HG03520 (cell line): ENCODE results near the gene EFCAB11.

Experiments used
- ATAC-seq: cut with Tn5 transposase; IDR thresholded peaks from one replicate; pipeline ENCODE4 v1.9.1; 2021; ENCODE audit warnings: mild to moderate bottlenecking, moderate library complexity; ENCODE audit not compliant: unreplicated experiment

The EFCAB11 gene

DNA sequence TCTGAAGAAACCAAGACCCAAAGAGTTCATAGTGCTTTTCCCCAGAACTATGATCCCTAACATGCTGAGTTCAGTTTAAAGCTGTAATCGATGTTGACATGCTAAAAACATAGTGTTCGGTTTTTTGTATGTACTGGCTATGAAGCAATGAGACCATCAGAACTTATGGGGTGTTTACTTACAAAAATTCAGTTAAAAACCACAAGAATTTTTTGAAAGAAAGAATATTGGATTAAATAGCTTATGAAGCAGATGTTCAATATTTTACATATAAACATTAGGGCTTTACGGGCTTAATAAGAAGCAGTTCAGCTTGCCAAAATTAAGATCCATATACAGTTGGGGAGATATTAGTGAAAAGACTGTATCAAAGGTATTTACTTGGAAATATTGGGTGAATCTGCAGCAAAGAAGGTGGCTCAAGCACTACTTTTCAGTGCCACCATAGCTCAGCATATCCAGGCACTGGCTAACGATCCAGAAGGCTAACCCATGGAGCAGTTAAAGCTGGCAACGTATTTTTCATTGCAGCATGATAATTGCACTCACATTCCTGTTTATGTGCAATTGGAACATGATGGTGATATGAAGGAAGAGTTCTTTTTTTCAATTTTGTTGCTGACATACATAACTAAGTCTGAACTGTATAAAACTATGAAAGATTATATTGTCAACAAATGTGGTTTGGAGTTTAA, 125.9 kb downstream of the EFCAB11 start:
- ATAC-seq, result no peak

GRCh38 chr14:89827265-89827664, 127.3 kb downstream of the EFCAB11 start:
- ATAC-seq, result no peak

GRCh38 chr14:89826596-89826995, 127.9 kb downstream of the EFCAB11 start:
- no peak for ATAC-seq

- ATAC-seq, result no peak
These were observed 130.8 kb downstream of the EFCAB11 start for GRCh38 chr14:89823743-89824142.

DNA sequence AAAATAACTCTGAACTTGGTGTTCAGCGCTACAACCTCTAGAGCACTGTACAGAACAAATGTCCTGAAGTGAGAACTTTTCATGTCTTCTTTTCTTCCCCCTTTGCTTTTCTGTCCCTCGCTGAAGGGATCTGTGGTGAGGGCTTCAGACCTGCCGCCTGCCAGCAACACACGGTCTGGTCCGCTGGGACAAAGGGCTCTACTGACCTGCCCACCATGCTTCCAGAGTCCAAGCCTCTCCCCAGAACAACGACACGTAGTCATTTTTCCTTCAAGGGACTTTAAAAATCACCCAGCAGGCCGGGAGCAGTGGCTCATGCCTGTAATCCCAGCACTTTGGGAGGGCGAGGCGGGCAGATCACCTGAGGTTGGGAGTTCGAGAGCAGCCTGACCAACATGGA, 140.4 kb downstream of the EFCAB11 start:
- no peak for ATAC-seq

DNA sequence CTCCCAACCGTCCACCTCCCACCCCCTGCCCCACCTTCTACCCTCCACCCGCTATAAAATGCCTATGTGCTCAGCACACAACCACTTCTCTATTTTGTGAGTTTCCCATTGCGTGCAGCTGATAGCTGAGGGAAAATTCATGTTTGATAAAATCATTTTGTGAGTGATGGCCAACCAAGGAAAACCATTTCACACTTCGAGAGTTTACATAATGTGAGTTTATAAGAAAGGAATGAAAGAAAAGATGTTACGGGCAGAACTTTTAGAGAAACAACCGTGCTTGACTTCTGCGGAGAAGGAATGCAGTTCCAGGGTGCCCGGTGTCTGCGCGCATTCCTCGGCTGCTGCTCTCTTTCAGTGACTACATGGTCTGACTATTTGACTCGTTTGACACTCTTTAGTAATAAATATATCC, 140.9 kb downstream of the EFCAB11 start:
- ATAC-seq, result no peak

GRCh38 chr14:89811954-89812575, 142.5 kb downstream of the EFCAB11 start:
- ATAC-seq, result no peak

DNA sequence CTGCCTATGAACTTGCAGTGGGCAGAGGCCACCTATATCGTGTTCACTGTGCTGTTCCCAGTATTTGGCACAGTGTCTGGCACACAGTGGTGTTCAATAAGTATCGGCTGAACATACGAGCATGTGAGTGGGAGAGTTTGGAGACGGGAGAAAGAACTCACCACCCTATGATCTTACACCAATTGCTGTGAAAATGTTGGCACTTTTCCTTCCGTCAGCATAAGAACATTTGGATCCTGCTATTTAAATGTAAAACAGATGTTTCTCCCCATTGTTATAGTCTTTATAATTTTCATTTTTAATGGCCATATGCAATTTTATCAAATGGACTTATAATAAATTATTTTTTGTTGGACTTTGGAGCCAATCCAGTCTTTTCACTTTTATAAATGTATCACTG, 144.4 kb downstream of the EFCAB11 start:
- no peak for ATAC-seq

DNA sequence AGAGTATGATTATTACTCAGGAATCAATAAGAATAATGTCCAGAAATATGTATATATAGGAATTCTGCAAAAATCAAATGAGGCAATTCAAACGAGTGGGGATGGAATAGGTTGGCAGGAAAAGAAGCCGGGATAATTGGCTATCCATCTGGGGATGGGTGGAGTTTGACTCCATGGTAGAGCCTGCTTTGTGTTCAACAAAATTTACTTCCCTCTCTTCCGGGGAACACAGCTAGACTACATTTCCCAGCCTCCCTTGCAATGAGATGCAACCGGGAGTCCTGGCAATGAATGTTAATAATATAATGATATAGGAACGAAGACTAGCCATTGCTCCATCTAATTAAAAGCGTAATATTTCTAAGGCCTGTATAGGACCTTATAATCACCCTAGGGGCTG, 146.6 kb downstream of the EFCAB11 start:
- ATAC-seq, result no peak

GRCh38 chr14:89807151-89807550, 147.4 kb downstream of the EFCAB11 start:
- no peak for ATAC-seq

DNA sequence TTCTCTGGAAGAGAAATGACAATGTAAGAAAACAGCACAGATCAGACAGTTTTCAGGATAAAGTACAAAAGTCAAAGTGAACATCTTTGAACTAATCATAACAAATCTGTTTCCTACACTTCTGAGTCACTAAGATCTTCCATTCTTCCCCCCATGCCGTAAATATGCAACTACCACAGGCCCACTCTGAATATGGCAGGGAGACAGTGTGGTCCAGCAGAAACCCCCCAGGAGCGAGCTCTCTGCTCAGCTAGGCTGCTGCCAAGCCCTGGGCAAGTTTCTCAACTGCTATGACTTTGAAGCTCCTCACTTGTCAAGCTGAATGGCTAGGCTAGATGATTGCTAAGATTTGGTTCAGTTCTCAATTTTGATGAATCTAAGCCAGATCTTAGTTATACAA, 148.1 kb downstream of the EFCAB11 start:
- no peak for ATAC-seq

- ATAC-seq, result no peak
These were observed 149.0 kb downstream of the EFCAB11 start for GRCh38 chr14:89805501-89805900.

DNA sequence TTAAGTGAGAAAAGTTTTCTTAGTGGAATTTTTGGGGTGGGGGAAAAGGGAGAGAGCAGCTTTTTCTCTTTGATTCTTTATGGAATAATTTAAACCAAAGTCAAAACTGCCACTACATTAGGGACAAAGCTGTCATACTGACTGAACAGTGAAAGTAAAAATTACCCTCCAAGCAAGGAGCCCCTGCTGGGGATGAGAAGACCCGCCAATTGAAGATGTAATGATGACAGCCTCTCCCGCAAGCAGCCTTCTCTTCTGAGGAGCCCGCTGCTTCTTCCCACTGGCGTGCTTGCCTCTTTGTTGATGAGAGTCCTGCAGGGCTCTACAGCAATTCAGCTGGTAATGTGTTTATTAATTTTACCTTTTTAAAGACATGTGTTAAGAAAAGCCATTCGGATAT, 151.0 kb downstream of the EFCAB11 start:
- no peak for ATAC-seq

DNA sequence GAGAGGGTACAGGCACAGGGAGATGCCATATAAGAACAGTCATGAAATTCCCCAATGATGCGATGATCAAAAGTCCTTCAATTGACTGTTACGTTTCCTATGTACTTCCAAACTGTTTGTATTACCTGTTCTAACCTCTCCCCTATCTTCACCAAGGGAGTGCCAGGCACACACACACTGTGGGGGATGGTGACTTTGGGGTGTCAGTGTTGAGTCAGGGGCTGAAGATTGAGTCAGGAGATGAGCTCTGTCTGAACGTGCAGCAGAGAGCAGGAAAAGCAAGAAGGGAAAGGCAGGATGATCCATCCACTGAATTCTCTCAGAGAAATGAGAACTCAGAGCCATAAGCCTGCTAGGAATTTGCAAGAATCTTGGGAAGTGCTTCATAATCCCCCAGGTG, 153.4 kb downstream of the EFCAB11 start:
- no peak for ATAC-seq

DNA sequence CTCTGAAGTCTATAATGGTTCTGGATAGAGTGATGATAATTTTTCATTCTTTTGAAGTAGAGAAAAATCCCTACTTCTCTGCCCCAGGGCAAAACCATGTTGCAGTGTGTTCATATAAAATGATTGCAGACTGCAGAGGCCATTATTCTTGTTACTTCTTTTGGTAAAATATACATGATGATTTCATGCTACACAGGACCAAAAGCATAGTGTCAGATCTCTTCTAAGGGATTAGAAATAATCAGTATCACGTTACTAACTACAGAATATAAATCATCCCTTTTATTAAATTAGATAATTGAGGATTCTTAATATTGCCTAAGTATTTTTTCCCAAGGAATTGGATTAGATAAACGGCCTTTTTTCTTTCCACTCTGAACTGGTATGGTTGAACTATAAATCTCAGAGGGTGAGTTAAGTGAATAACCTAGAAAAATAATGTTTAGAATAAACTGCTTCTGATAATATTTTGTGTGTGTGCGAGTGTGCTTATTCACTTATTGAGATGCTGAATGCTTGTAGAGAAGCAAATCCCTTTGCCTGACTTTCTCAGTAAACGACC, 156.2 kb downstream of the EFCAB11 start:
- ATAC-seq, result no peak

- no peak for ATAC-seq
These were observed 157.4 kb downstream of the EFCAB11 start for GRCh38 chr14:89797148-89797547.

- ATAC-seq, result no peak
These were observed 160.4 kb downstream of the EFCAB11 start for GRCh38 chr14:89794096-89794495.

- ATAC-seq, result no peak
These were observed 161.2 kb downstream of the EFCAB11 start for GRCh38 chr14:89793367-89793716.

- ATAC-seq, result no peak
These were observed 161.8 kb downstream of the EFCAB11 start for GRCh38 chr14:89792489-89793366.

DNA sequence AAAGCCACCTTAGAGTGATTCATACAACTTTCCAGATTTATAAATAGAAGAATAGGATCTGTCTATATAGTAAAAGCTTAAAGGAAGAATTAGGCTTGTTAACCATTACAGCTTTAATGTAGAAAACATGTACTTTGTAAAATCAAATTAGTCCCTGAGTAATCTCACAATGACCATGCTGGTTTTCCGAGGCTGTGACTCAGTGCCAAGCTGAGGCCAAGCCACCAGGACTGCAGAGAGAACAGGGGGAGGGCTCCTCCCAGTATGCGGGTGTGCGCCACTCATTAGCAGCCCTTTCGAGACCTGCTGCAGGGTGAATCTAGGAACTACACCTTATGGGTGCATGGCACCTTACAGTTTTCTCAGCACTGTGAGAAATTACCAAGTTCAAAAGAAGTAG, 167.0 kb downstream of the EFCAB11 start:
- ATAC-seq, result no peak

- ATAC-seq, result no peak
These were observed 173.5 kb downstream of the EFCAB11 start for GRCh38 chr14:89781046-89781445.

GRCh38 chr14:89779707-89780106, 174.8 kb downstream of the EFCAB11 start:
- ATAC-seq, result no peak
